CD14-positive monocyte (primary cell): Measurements from ENCODE around the gene PHF21B. TPM values are rescaled to one million over a fixed set of nuclear protein-coding genes. Genes with fewer than 3 reads are reported as not detected.

Experiments used
- DNase-seq, 3 donors: peaks; one replicate each; pipeline ENCODE4 v3.0.0-alpha.2; 2011 to 2022
- H2AFZ ChIP-seq: 2 replicates; pipeline ENCODE4 v1.6.0; 2012; ENCODE audit warnings: mild to moderate bottlenecking, low read depth, low read length, inconsistent platforms; ENCODE audit not compliant: insufficient read depth, poor library complexity, severe bottlenecking
- H3K27ac ChIP-seq, 2 donors: 1 replicate in 1 of 2; 2 replicates in 1 of 2; pipeline ENCODE4 v1.5.1; 2012 to 2013; ENCODE audit warnings: low read length in 2 of 2, control low read depth in 1 of 2, inconsistent platforms in 1 of 2, low read depth in 1 of 2, mild to moderate bottlenecking in 1 of 2
- H3K27me3 ChIP-seq, 2 donors: one replicate each; pipeline versions ENCODE4 v1.6.0 to v1.6.1; 2011 to 2013; ENCODE audit warnings: low read length in 2 of 2; ENCODE audit not compliant: control insufficient read depth in 2 of 2, insufficient read depth in 2 of 2
- H3K36me3 ChIP-seq, 2 donors: replicated peaks in 1 of 2; 1 replicate in 1 of 2; 2 replicates in 1 of 2; pipeline versions ENCODE4 v1.5.1 to v1.6.1; 2012 to 2013; ENCODE audit warnings: low read length in 2 of 2, control low read depth in 1 of 2, inconsistent platforms in 1 of 2, mild to moderate bottlenecking in 1 of 2; ENCODE audit not compliant: insufficient read depth in 2 of 2, control insufficient read depth in 1 of 2
- H3K4me1 ChIP-seq, 2 donors: 1 replicate in 1 of 2; 2 replicates in 1 of 2; pipeline versions ENCODE4 v1.5.1 to v1.6.1; 2012 to 2013; ENCODE audit warnings: low read length in 2 of 2, control low read depth in 1 of 2, inconsistent platforms in 1 of 2, mild to moderate bottlenecking in 1 of 2, moderate library complexity in 1 of 2; ENCODE audit not compliant: insufficient read depth in 2 of 2, control insufficient read depth in 1 of 2
- H3K4me2 ChIP-seq: replicated peaks from 2 replicates; pipeline ENCODE3; 2012; ENCODE audit warnings: low read length, moderate library complexity, mild to moderate bottlenecking; ENCODE audit not compliant: poor library complexity, severe bottlenecking; ENCODE audit errors: extremely low read depth
- H3K4me3 ChIP-seq, 3 experiments: fragments of 200-600 bp in 1 of 3; sonication (generic) in 1 of 3; replicated peaks in 1 of 3; 1 replicate in 2 of 3; 2 replicates in 1 of 3; pipeline ENCODE4 v1.5.1; 2011 to 2013; ENCODE audit warnings: low read length in 3 of 3, mild to moderate bottlenecking in 3 of 3, control low read depth in 2 of 3, low read depth in 2 of 3, inconsistent platforms in 1 of 3, moderate library complexity in 1 of 3
- H3K79me2 ChIP-seq: 2 replicates; pipeline ENCODE4 v1.6.0; 2012; ENCODE audit warnings: mild to moderate bottlenecking, control low read depth, inconsistent platforms, low read length, moderate library complexity; ENCODE audit not compliant: insufficient read depth
- H3K9ac ChIP-seq: 2 replicates; pipeline ENCODE4 v1.6.0; 2017; ENCODE audit warnings: low read length, mild to moderate bottlenecking; ENCODE audit not compliant: insufficient read depth, poor library complexity, severe bottlenecking
- H3K9me3 ChIP-seq, 2 donors: replicated peaks in 1 of 2; 1 replicate in 1 of 2; 2 replicates in 1 of 2; pipeline versions ENCODE4 v1.5.1 to v1.6.1; 2012 to 2013; ENCODE audit warnings: low read length in 2 of 2, control low read depth in 1 of 2; ENCODE audit not compliant: control insufficient read depth in 1 of 2, insufficient read depth in 1 of 2
- H4K20me1 ChIP-seq: 2 replicates; pipeline ENCODE4 v1.6.0; 2012; ENCODE audit warnings: mild to moderate bottlenecking, low read length, control low read depth, moderate library complexity; ENCODE audit not compliant: insufficient read depth
- H3K27ac Mint-ChIP-seq, 7 donors: one replicate each; pipeline ENCODE4 v1.8.0; 2020; ENCODE audit warnings: mild to moderate bottlenecking in 7 of 7, mixed read lengths in 7 of 7, moderate library complexity in 6 of 7, inconsistent platforms in 2 of 7
- H3K27me3 Mint-ChIP-seq, 3 donors: one replicate each; pipeline ENCODE4 v1.8.0; 2021 to 2022; ENCODE audit warnings: low read depth in 3 of 3, mild to moderate bottlenecking in 3 of 3, mixed read lengths in 3 of 3, moderate library complexity in 3 of 3, inconsistent platforms in 1 of 3
- H3K36me3 Mint-ChIP-seq, 2 donors: one replicate each; pipeline ENCODE4 v1.8.0; 2020; ENCODE audit warnings: mixed read lengths in 2 of 2, inconsistent platforms in 1 of 2, mild to moderate bottlenecking in 1 of 2
- H3K4me1 Mint-ChIP-seq: one replicate; pipeline ENCODE4 v1.8.0; 2020; ENCODE audit warnings: mild to moderate bottlenecking, mixed read lengths
- H3K4me3 Mint-ChIP-seq, 2 donors: one replicate each; pipeline ENCODE4 v1.8.0; 2020; ENCODE audit warnings: mild to moderate bottlenecking in 2 of 2, mixed read lengths in 2 of 2, moderate library complexity in 1 of 2
- H3K9me3 Mint-ChIP-seq, 7 donors: one replicate each; pipeline ENCODE4 v1.8.0; 2020 to 2022; ENCODE audit warnings: mixed read lengths in 7 of 7, mild to moderate bottlenecking in 6 of 7, moderate library complexity in 6 of 7, inconsistent platforms in 2 of 7
- CTCF ChIP-seq: fragments of 200-600 bp; IDR thresholded peaks from one replicate; pipeline ENCODE4 v1.8.0; 2022; ENCODE audit warnings: antibody characterized with exemption, mild to moderate bottlenecking
- WGBS: methylation state at CpG from one replicate; pipeline ENCODE4 v1.1.5; 2013; ENCODE audit warnings: missing lambda C conversion rate; ENCODE audit not compliant: insufficient coverage; 5-methylcytosine and 5-hydroxymethylcytosine counted together
- intact Hi-C, 2 donors: fragments of 100-400 bp; cut with micrococcal nuclease; formaldehyde crosslinking; loops; one replicate each; pipeline versions ENCODE4 v1.15.0 to v1.15.1; 2023
- polyA plus RNA-seq, 3 donors: library from polyadenylated mRNA; depleted of rRNA in 1 of 3; unstranded in 2 of 3; stranded (reverse) in 1 of 3; fragments of 300-500 nt in 2 of 3; fragments of >200 nt in 1 of 3; fragmentation: Illumina TruSeq in 2 of 3; gene quantifications; 1 replicate in 2 of 3; 2 replicates in 1 of 3; pipeline ENCODE4 v1.2.3, GENCODE V29; 2012 to 2021

Gene PHF21B
- polyA plus RNA-seq, 3 donors, result not detected

GRCh38 chr22:44848296-44848741 is 161.5 kb downstream of the PHF21B start:
- no peaks in the 10 kb centered on the region for H3K4me1 ChIP-seq
- no peak overlapping the region for H3K27ac Mint-ChIP-seq
- H3K27ac ChIP-seq, result no peak overlapping the region
- 90% methylated on average over 12 of the region's 14 CpGs for WGBS
- intact Hi-C loops, result no loop called here
- H3K36me3 Mint-ChIP-seq, result no peaks in the 10 kb centered on the region
- H3K4me3 ChIP-seq, result no peak overlapping the region
- no peak overlapping the region for H2AFZ ChIP-seq
- no peak overlapping the region for H3K4me3 Mint-ChIP-seq
- H3K9me3 Mint-ChIP-seq, result peaks cover 3 to 18% (median 15%) of the 10 kb centered on the region in 7 donors
- no peaks in the 10 kb centered on the region for H4K20me1 ChIP-seq
- no peak overlapping the region for H3K4me2 ChIP-seq
- peaks cover 0 to 5% (median 1%) of the 10 kb centered on the region in 3 donors for H3K27me3 Mint-ChIP-seq
- no peak for DNase-seq
- no peaks in the 10 kb centered on the region for H3K4me1 Mint-ChIP-seq
- no peak overlapping the region for H3K9ac ChIP-seq
- H3K36me3 ChIP-seq, result no peaks in the 10 kb centered on the region
- no peak for TF ChIP-seq CTCF
- H3K79me2 ChIP-seq, result no peaks in the 10 kb centered on the region
- H3K9me3 ChIP-seq, result peaks cover 0 to 13% of the 10 kb centered on the region in 2 donors
- no peaks in the 10 kb centered on the region for H3K27me3 ChIP-seq

- Mint-ChIP-seq H3K9me3 (peaks cover 3 to 18% (median 15%) of the 10 kb centered on the region in 7 donors), H3K36me3 (no peaks in the 10 kb centered on the region), H3K27me3 (peaks cover 0 to 5% (median 1%) of the 10 kb centered on the region in 3 donors), H3K27ac (no peak overlapping the region), H3K4me3 (no peak overlapping the region), H3K4me1 (no peaks in the 10 kb centered on the region)
- peaks cover 0 to 13% of the 10 kb centered on the region in 2 donors for H3K9me3 ChIP-seq
- no peaks in the 10 kb centered on the region for H3K79me2 ChIP-seq
- TF ChIP-seq CTCF, result no peak
- H2AFZ ChIP-seq, result no peak overlapping the region
- no peak overlapping the region for H3K9ac ChIP-seq
- no peak overlapping the region for H3K4me2 ChIP-seq
- no peaks in the 10 kb centered on the region for H3K36me3 ChIP-seq
- no peak overlapping the region for H3K27ac ChIP-seq
- no peak overlapping the region for H3K4me3 ChIP-seq
- DNase-seq, result no peak
- H3K27me3 ChIP-seq, result no peaks in the 10 kb centered on the region
- intact Hi-C loops, result no loop called here
- 97% methylated on average over 12 of the region's 18 CpGs for WGBS
- no peaks in the 10 kb centered on the region for H3K4me1 ChIP-seq
- H4K20me1 ChIP-seq, result no peaks in the 10 kb centered on the region
These were observed 161.9 kb downstream of the PHF21B start for GRCh38 chr22:44847892-44848291.
